ENCODE results near the gene CLCA2.

GRCh38 chr1:86395751-86396497 lies 28.0 kb upstream of the CLCA2 start, which contains the start of gene ODF2L:
- TF ChIP-seq CTCF (IDR thresholded peaks at IDR 0.05; ENCODE audit: poor library complexity) (no peak), EZH2 (IDR thresholded peaks at IDR 0.05; ENCODE audit: borderline replicate concordance) (no peak), EZH2phosphoT487 (IDR thresholded peaks at IDR 0.05; ENCODE audit: low read depth, severe bottlenecking, unreplicated experiment) (no peak)
